ENCODE results near the gene RBBP4. TPM values are rescaled to one million over a fixed set of nuclear protein-coding genes. Genes with fewer than 3 reads are reported as not detected.
"Not testable (repeated sequence)": the region's sequence is repeated elsewhere in the genome, so short reads cannot be mapped to it uniquely, and the experiment has no call there.

Gene RBBP4
- polyA plus RNA-seq = 10 to 100 TPM; 41.3 to 45.5 (median 45.3) TPM

DNA sequence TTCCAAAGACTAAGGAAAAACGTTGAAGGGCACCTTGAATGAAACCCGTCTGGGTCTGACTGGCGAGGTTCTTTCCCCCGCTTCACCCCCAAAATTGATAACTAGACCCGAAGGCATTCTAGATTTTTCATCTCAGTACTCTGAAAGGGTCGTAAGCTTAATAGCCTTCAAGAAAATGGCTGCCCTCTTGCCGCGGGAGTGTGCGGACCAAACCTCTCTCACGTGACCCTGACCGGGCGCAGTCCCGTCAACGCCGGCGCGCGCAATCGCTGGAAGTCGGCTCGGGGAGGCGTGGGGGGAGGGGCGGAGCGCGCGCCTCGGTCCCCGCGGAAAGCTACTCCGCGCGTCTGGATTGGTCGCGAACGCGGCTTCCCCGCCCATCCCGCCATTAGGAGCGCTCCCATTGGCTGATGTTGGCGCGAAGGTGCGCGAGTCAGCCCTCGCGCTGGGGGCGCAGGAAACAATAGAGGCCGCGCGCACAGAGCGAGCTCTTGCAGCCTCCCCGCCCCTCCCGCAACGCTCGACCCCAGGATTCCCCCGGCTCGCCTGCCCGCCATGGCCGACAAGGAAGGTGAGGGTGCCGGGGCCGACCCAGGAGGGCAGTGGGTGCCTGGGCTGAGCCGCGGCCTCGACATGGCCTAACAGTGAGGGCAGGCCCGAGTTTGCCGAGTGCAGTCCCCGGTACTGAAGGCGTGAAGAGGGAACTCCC lies at the start of gene RBBP4:
RBBP4 (plus strand) TSS at position 457 of the 709 bp plus-strand sequence; CDS start at position 556, 99 bp downstream.
- WGBS, 3 donors = 0 to 1% (median 1%) methylated on average over 64 to 67 of the region's 67 CpGs
- H3K27ac ChIP-seq (ENCODE audit: low read depth, low read length) = peak within 1 kb of the TSS; percentile 94

DNA sequence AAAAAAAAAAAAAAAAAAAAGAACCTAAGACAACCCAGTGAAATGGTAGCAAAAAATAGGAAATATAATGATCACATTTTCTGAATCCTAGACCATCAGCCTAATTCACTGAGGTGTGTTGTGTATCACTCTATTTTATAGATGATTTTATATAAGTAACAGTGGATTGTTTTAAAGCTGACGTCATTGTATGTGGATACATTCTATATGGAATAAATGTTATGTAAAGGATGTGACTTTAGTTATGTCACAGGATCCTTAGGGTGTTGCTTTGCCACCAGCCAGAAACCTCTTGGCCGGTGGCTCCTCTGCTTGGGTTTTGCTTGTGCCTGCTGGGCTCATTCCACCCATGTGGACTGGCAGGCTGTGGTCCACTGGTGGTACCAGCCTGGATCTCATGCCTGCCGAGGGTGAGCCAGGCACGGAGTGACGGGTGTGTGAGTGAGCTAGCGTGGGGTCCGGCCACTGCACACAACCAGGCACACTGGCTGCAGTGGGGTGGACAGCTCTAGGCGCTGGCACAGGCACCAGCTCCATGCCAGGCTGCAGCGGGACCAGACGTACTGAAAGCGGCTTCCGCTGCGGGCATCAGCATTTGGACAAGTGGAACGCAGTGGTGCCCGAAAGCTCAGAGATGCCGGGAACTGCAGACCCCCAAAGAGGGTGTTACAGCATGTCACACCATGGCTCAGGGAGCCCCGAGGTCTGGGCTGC lies 45.1 kb upstream of the RBBP4 start:
- no peak overlapping the region for H3K27ac ChIP-seq (ENCODE audit: low read depth, low read length)
- 95 to 98% (median 95%) methylated on average over 17 of the region's 17 CpGs for WGBS, 3 donors

DNA sequence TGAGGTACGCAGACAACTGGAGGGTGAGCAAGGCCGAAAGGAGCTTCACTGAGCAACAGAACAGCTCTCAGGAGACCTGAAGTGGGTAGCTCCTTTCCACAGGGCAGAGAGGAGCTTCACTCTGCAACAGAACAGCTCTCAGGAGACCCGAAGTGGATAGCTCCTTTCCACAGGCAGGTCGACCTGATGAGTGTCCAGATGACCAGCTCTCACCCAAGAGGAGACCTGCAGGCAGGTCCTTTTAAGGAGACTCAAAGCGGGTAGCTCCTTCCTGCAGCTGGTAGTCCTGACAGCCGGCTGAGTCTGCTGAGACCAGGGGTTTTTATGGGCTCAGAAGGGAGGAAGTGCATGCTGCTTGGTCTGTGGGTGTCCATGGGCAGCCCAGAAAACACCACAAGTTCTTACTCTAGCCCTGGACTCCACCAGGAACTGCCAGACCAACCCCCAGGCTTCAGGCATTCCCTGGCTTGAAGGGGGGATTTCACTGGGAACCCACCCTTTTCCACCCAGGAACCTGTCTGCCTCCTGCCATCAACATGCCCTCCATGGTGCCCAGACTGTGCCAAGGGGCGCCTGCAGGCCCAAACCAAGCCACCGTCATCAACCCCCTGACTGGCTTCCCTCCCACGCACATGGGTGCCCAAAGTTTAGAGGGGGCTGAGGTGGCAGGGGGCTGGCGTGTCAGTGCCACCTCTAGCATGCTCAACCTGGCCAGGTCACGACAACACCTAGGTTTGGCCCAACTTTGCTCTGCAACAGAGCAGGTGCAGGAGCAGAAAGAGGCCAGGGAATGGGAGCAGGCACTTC lies 44.2 kb upstream of the RBBP4 start:
- WGBS, 3 donors = 91 to 92% (median 92%) methylated on average over 11 of the region's 11 CpGs
- H3K27ac ChIP-seq (ENCODE audit: low read depth, low read length) = no peak overlapping the region

DNA sequence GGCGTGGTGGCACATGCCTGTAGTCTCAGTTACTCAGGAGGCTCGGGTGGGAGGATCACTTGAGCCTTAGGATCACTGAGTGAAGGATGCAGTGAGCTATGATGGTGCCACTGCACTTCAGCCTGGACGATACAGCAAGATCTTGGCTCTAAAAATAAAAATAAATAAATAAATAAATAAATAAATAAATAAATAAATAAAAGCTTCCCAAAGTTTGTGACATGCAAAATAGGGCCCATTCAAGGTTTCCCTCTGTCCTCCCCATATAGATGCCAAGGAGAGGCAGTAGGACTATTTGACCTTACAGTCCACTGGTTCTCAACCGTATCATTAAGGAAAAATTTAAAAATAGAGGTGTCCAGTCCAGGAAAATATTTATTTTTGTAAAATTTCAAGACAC lies 41.8 kb upstream of the RBBP4 start:
- no peak overlapping the region for H3K27ac ChIP-seq (ENCODE audit: low read depth, low read length)
- 88 to 91% (median 90%) methylated on average over 4 of the region's 4 CpGs for WGBS, 3 donors

DNA sequence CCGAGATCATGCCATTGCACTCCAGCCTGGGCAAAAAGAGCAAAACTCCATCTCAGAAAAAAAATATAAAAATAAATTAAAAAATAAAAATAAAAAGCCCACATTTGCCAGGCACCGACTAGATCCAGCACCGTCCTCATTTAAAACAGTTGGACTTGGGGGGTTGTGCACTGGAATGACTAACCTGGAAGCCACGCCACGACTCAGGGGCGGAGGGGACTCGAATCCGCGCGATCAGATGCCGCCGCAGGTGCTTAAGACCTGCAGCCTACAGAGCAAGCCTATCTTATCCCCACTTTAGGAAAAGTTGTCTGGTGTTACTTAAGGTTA lies 39.2 kb upstream of the RBBP4 start:
- 7 to 14% (median 12%) methylated on average over 12 of the region's 12 CpGs for WGBS, 3 donors
- no peak overlapping the region for H3K27ac ChIP-seq (ENCODE audit: low read depth, low read length)

DNA sequence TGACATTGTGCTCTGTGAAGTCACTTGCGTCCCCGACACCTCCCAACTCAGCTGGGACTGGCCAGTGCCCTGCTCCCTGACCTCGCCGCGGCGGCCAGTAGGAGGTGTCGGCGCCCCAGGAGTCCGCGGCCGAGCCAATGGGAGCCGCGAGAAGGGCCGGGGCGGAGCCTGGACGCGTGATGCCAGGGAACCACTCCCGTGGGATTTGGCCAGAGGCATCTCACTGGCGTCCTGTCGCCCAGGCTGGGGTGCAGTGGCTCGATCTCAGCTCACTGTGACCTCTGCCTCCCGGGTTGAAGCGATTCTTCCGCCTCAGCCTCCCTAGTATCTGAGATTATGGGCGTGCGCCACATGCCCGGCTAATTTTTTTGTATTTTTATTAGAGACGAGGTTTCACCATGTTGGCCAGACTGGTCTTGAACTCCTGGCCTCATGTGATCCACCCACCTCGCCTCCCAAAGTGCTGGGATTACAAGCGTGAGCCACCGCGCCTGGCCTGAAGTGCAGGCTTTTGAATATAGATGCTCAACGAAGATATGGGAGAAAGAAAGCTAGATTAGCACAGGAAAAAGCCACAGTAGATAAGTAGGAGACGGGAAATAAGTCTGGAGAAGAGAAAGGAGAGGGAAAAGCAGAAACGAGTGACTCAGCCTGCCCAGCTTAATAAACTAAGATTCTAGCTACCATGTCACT lies 38.7 kb upstream of the RBBP4 start:
- 5 to 6% (median 6%) methylated on average over 35 of the region's 35 CpGs for WGBS, 3 donors
- H3K27ac ChIP-seq (ENCODE audit: low read depth, low read length) = no peak overlapping the region

DNA sequence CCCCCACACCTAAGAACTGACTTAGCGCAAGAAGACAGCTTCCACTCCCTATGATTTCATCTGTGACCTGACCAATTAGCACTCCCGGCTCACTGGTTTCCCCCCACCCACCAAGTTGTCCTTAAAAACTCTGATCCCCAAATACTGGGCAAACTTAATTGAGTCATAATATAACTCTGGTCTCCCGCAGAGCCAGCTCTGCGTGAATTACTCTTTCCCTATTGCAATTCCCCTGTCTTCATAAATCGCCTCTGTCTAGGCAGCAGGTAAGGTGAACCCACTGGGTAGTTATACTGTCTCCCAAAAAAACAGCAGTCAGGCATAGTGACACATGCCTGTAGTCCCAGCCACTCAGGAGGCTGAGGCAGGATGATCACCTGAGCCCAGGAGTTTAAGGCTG lies 37.5 kb upstream of the RBBP4 start:
- 88 to 91% (median 90%) methylated on average over 5 of the region's 5 CpGs for WGBS, 3 donors
- no peak overlapping the region for H3K27ac ChIP-seq (ENCODE audit: low read depth, low read length)

DNA sequence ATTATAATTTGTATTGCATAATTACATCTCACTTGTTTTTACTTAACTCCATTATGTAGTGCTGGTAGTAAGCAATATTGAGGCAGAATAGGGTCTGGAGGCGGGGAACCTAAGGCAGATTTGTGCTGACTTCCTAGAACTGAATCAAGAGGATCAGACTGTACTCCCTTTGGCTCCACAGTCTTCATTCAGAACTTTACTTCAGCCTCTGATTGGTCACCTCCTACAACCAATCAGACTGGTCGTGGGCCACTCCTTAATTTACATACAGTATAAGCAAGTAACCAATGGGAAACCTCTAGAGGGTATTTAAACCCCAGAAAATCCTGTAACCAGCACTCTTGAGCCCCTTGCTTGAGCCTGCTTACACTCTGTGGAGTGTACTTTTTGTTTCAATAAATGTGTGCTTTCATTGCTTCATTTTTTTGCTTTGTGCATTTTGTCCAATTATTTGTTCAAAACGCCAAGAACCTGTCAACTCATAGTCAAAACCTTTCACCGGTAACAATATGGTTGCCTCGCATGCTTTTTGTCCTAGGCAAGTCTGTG lies 32.3 kb upstream of the RBBP4 start:
- H3K27ac ChIP-seq (ENCODE audit: low read depth, low read length) = no peak overlapping the region
- WGBS, 3 donors = 95 to 98% (median 95%) methylated on average over 5 of the region's 5 CpGs

DNA sequence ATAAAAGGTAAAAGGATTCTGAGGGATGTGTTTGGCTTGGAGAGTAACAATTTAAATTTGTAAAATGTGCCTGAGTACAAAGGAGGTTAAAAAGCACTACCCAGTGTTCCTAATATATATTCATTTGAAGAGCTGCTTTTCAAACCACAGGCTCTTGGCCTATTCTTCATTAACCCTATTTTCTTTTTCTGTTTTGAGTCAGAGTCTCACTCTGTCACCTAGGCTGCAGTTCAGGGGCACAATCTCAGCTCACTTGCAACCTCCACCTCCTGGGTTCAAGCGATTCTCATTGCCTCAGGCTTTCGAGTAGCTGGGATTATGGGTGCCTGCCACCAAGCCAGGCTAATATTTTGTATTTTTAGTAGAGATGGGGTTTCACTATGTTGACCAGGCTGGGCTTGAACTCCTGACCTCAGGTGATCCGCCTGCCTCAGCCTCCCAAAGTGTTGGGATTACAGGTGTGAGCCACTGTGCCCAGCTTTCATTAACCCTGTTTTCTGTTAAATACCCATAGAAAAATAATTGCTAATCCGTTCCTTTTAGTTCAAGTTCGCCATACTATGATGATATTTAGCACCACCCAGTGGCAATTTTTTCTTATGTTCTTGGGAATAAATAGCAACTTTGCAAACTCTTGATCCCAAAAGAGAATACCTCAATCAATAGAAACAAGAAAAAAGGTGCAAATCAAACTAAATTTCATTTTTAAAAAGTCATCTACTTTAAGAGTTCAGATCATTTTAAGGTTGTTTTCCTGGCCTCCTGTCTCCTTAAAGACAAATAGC lies 31.1 kb upstream of the RBBP4 start:
- 61 to 75% (median 68%) methylated on average over 5 of the region's 5 CpGs for WGBS, 3 donors
- H3K27ac ChIP-seq (ENCODE audit: low read depth, low read length) = no peak overlapping the region

DNA sequence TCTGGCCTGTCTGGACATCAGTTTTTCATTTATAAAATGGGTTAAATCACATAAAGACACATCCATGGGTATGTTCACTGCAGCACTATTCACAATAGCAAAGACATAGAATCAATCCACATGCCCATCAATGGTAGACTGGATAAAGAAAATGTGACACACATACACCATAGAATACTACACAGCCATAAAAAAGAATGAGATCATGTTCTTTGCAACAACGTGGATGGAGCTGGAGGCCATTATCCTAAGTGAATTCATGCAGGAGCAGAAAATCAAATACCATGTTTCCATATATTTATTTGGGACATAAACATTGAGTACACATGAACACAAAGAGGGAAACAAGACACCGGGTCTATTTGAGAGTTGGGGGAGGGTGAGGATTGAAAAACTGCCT lies 28.8 kb upstream of the RBBP4 start:
- 93 to 95% (median 95%) methylated on average over 2 of the region's 2 CpGs for WGBS, 3 donors
- no peak overlapping the region for H3K27ac ChIP-seq (ENCODE audit: low read depth, low read length)

DNA sequence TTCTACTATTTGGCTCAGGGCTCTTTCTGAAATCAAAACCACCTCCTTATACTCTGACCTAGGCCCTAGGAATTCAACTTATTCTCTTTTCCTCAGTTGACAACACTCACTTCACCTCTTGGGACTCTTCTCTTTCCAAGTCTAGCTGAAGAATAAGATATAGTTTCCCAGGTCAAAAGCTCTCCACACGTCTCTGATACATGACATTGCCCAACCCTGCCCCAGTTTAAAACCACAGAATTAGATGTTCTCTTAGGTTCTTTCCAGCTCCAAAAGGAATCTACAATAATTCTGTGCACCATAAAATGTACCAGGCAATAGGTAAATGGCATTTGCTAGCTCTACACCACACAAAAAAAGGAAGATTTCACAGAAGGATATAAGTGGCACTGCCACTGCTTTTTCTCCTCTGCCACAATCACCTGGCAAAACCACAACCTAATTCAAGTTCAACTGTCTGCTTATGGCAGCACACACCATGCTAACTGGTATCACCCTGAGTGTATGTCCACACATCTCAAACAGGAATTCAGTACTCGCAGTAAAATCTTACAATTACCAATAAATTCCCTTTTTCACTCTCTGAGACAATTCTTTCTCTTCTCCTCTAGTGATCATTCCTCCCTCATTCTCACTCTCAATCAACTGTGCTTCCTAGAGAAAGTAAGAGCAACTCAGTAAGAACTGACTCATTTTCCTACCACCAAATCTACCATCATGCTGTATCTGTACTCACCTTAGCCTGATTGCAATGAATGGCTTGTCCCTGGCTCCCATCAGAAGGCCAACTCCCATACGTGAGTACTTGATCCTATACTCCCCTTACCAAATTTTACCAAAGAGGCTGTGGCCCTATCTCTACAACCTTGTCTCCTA lies 28.0 kb upstream of the RBBP4 start:
- H3K27ac ChIP-seq (ENCODE audit: low read depth, low read length) = no peak overlapping the region
- WGBS, 3 donors = 55 to 76% (median 56%) methylated on average over 3 of the region's 3 CpGs

DNA sequence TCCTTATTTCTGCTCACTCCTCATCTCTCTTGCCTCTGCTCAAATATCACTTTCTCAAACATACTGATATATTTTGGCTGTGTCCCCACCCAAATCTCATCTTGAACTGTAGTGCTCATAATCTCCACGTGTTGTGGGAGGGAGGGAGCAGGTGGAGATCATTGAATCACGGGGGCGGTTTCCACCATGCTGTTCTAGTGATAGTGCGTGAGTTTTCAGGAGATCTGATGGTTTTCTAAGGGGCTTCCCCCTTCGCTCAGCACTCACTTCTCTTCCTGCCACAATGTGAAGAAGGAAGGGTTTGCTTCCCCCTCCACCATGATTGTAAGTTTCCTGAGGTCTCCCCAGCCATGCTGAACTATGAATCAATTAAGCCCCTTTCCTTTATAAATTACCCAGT lies 27.2 kb upstream of the RBBP4 start:
- 54 to 79% (median 71%) methylated on average over 5 of the region's 5 CpGs for WGBS, 3 donors
- no peak overlapping the region for H3K27ac ChIP-seq (ENCODE audit: low read depth, low read length)

DNA sequence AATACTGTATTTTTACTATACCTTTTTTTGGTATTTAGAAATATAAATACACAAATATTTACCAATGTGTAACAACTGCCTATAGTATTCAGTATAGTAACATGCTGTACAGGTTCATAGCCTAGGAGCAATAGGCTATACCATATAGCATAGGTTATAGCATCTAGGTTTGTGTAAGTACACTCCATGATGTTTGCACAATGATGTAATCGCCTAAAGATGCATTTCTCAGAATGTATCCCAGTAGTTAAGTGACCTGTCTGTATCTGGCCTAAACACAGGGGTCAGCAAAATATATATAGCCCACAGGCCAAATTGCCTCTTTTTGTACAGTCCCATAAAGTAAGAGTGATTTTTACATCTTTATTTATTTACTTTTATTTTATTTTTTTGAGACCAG lies 24.8 kb upstream of the RBBP4 start:
- no peak overlapping the region for H3K27ac ChIP-seq (ENCODE audit: low read depth, low read length)
- 89 to 95% (median 94%) methylated on average over 1 of the region's 1 CpG for WGBS, 3 donors

DNA sequence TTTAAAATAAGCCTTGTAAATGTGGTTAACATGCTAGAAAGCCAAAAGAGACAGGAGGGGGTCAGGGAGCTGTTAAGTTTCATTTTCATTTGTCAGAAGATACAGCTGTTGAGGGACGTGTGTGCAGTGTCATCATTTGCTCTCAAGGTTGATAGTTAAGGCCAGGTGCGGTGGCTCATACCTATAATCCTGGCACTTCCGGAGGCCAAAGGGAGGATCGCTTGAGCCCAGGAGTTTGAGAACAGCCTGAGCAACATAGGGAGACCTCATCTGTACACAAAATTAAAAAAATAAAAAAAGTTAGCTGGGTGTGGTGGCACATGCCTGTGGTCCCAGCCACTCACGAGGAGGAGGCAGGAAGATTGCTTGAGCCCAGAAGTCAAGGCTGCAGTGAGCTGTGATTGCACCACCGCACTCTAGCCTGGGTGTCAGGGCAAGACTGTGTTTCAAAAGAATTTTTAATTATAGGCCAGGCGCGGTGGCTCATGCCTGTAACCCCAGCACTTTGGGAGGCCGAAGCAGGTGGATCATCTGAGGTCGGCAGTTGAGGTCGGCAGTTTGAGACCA lies 23.3 kb upstream of the RBBP4 start:
- no peak overlapping the region for H3K27ac ChIP-seq (ENCODE audit: low read depth, low read length)
- 78 to 88% (median 82%) methylated on average over 11 of the region's 11 CpGs for WGBS, 3 donors

DNA sequence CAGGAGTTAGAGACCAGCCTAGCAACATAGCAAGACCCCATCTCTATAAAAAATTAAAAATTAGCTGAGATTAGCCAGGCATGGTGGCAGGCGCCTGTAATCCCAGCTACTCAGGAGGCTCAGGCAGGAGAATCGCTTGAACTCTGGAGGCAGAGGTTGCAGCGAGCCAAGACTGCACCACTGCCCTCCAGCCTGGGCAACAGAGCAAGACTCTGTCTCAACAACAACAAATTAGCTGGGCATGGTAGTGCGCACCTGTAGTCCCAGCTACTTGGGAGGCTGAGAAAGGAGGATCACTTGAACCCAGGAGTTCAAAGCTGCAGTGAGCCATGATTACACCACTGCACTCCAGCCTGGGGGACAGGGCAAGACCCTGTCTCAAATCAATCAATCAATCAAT lies 20.8 kb upstream of the RBBP4 start:
- WGBS, 3 donors = 97 to 99% (median 99%) methylated on average over 4 of the region's 4 CpGs
- not testable (repeated sequence) for H3K27ac ChIP-seq (ENCODE audit: low read depth, low read length)

DNA sequence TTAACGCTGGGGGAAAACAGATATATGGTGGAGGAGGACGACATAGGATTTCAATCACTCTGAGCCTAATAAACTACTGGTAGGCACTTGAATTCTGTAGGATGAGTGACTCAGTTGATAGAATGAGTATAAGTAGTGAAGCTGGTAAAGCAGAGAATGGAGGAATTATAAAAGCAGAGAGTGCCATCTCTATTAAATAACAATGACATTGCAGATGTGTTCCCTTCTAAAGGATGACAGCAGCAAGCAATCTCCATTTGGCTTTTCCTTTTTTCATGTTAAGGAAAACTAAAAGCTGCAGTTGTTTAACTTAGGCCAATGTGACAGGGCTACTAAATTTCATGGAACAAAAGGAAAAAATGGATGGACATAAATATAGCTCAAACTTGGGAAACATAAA lies 18.2 kb upstream of the RBBP4 start:
- 70 to 82% (median 73%) methylated on average over 2 of the region's 2 CpGs for WGBS, 3 donors
- no peak overlapping the region for H3K27ac ChIP-seq (ENCODE audit: low read depth, low read length)

All from adipose tissue (tissue), 3 donors.